ENCODE results near the gene FZR1.

- TF ChIP-seq CTCF (conservative IDR thresholded peaks at IDR 0.05; ENCODE audit: low read depth, low read length) = no peak
- no peak for TF ChIP-seq EZH2 (IDR thresholded peaks at IDR 0.05; ENCODE audit: borderline replicate concordance, low read depth, low read length, poor library complexity, severe bottlenecking)
Measured at GRCh38 chr19:3580156-3580934, 74.2 kb downstream of the FZR1 start.

All from A673 (cell line).